Stomach smooth muscle (tissue), 2 donors: Measurements from ENCODE around the gene C15orf40.

Experiments
- H3K27ac ChIP-seq: one replicate; pipeline ENCODE4 v1.7.0; 2013; ENCODE audit warnings: mild to moderate bottlenecking, low read length, inconsistent platforms
- H3K27me3 ChIP-seq, 2 donors: one replicate each; pipeline ENCODE4 v1.7.0; 2013; ENCODE audit warnings: low read length in 2 of 2; ENCODE audit not compliant: insufficient read depth in 2 of 2, control insufficient read depth in 1 of 2
- H3K36me3 ChIP-seq, 2 donors: one replicate each; pipeline ENCODE4 v1.7.0; 2013; ENCODE audit warnings: low read length in 2 of 2; ENCODE audit not compliant: control insufficient read depth in 2 of 2, insufficient read depth in 2 of 2
- H3K4me1 ChIP-seq: one replicate; pipeline ENCODE4 v1.7.0; 2013; ENCODE audit warnings: low read length; ENCODE audit not compliant: control insufficient read depth, insufficient read depth
- H3K4me3 ChIP-seq, 2 donors: one replicate each; pipeline ENCODE4 v1.7.0; 2013; ENCODE audit warnings: low read length in 2 of 2
- H3K9ac ChIP-seq, 2 donors: one replicate each; pipeline ENCODE4 v1.7.0; 2013; ENCODE audit warnings: low read length in 2 of 2, mild to moderate bottlenecking in 1 of 2
- H3K9me3 ChIP-seq, 2 donors: one replicate each; pipeline ENCODE4 v1.7.0; 2013; ENCODE audit warnings: low read length in 2 of 2; ENCODE audit not compliant: control insufficient read depth in 2 of 2
- donor health status: healthy.
- donor health status: Pancreatic carcinoma.

The C15orf40 gene

GRCh38 chr15:82958638-82959037, 52.8 kb downstream of the C15orf40 start:
- Histone ChIP-seq H3K4me1 (no peaks in the 10 kb centered on the region), H3K36me3 (no peaks in the 10 kb centered on the region), H3K27me3 (no peaks in the 10 kb centered on the region), H3K9ac (no peak overlapping the region), H3K9me3 (no peaks in the 10 kb centered on the region), H3K4me3 (no peak overlapping the region), H3K27ac (no peak overlapping the region)

- peak within 1 kb of the TSS; percentile 42 to 63 for H3K9ac ChIP-seq
- H3K4me3 ChIP-seq: peak within 1 kb of the TSS; percentile 73 to 75
- peak within 1 kb of the TSS; percentile 41 for H3K27ac ChIP-seq
- no peaks in the 10 kb centered on the region for H3K9me3 ChIP-seq
- H3K27me3 ChIP-seq: no peaks in the 10 kb centered on the region
- H3K4me1 ChIP-seq: peaks cover 19% of the 10 kb centered on the region
- H3K36me3 ChIP-seq: no peaks in the 10 kb centered on the region
These were observed 59.0 kb downstream of the C15orf40 start, which contains the start of gene HOMER2 for GRCh38 chr15:82952158-82953081. Gene HOMER2, minus strand, starts transcription at chr15:82952720. Its CDS starts 185 bp downstream, at chr15:82952535.

GRCh38 chr15:82951472-82952157, 59.8 kb downstream of the C15orf40 start:
- Histone ChIP-seq H3K4me1 (peaks cover 19% of the 10 kb centered on the region), H3K4me3 (peak overlapping the region; percentile 73 to 75), H3K27me3 (no peaks in the 10 kb centered on the region), H3K27ac (peak overlapping the region; percentile 41), H3K9ac (peak overlapping the region; percentile 42 to 63), H3K36me3 (no peaks in the 10 kb centered on the region), H3K9me3 (no peaks in the 10 kb centered on the region)

- Histone ChIP-seq H3K4me1 (peaks cover 19% of the 10 kb centered on the region), H3K36me3 (no peaks in the 10 kb centered on the region), H3K27me3 (no peaks in the 10 kb centered on the region), H3K27ac (peak overlapping the region; percentile 41), H3K9me3 (no peaks in the 10 kb centered on the region), H3K4me3 (peak overlapping the region; percentile 73 to 75), H3K9ac (peak overlapping the region; percentile 13 to 19)
These were observed 60.6 kb downstream of the C15orf40 start for GRCh38 chr15:82950746-82951370.

- no peaks in the 10 kb centered on the region for H3K9me3 ChIP-seq
- H3K27ac ChIP-seq: no peak overlapping the region
- H3K27me3 ChIP-seq: no peaks in the 10 kb centered on the region
- H3K36me3 ChIP-seq: no peaks in the 10 kb centered on the region
- no peak overlapping the region for H3K4me3 ChIP-seq
- peaks cover 19% of the 10 kb centered on the region for H3K4me1 ChIP-seq
- H3K9ac ChIP-seq: no peak overlapping the region
These were observed 61.1 kb downstream of the C15orf40 start for GRCh38 chr15:82950295-82950694.

GRCh38 chr15:82946155-82946701, 65.2 kb downstream of the C15orf40 start:
- Histone ChIP-seq H3K4me3 (no peak overlapping the region), H3K36me3 (no peaks in the 10 kb centered on the region), H3K4me1 (peaks cover 6% of the 10 kb centered on the region), H3K27me3 (no peaks in the 10 kb centered on the region), H3K9me3 (no peaks in the 10 kb centered on the region), H3K9ac (no peak overlapping the region), H3K27ac (no peak overlapping the region)

GRCh38 chr15:82945326-82945725, 66.1 kb downstream of the C15orf40 start:
- Histone ChIP-seq H3K27ac (no peak overlapping the region), H3K27me3 (no peaks in the 10 kb centered on the region), H3K9me3 (no peaks in the 10 kb centered on the region), H3K4me1 (peaks cover under 1% of the 10 kb centered on the region), H3K4me3 (no peak overlapping the region), H3K36me3 (no peaks in the 10 kb centered on the region), H3K9ac (no peak overlapping the region)

GRCh38 chr15:82944821-82945220, 66.6 kb downstream of the C15orf40 start:
- Histone ChIP-seq H3K4me1 (no peaks in the 10 kb centered on the region), H3K27ac (no peak overlapping the region), H3K27me3 (no peaks in the 10 kb centered on the region), H3K4me3 (no peak overlapping the region), H3K9ac (no peak overlapping the region), H3K36me3 (no peaks in the 10 kb centered on the region), H3K9me3 (no peaks in the 10 kb centered on the region)

GRCh38 chr15:82944056-82944455, 67.4 kb downstream of the C15orf40 start:
- Histone ChIP-seq H3K36me3 (no peaks in the 10 kb centered on the region), H3K27me3 (no peaks in the 10 kb centered on the region), H3K4me1 (no peaks in the 10 kb centered on the region), H3K27ac (no peak overlapping the region), H3K4me3 (no peak overlapping the region), H3K9ac (no peak overlapping the region), H3K9me3 (no peaks in the 10 kb centered on the region)

- H3K27me3 ChIP-seq: no peaks in the 10 kb centered on the region
- no peak overlapping the region for H3K9ac ChIP-seq
- no peaks in the 10 kb centered on the region for H3K9me3 ChIP-seq
- H3K4me3 ChIP-seq: no peak overlapping the region
- H3K27ac ChIP-seq: no peak overlapping the region
- H3K4me1 ChIP-seq: no peaks in the 10 kb centered on the region
- H3K36me3 ChIP-seq: no peaks in the 10 kb centered on the region
These were observed 68.3 kb downstream of the C15orf40 start for GRCh38 chr15:82943176-82943575.
